Measurements from ENCODE around the gene PMP22. TPM values are rescaled to one million over a fixed set of nuclear protein-coding genes. Genes with fewer than 3 reads are reported as not detected.
"Not testable (repeated sequence)": the region's sequence is repeated elsewhere in the genome, so short reads cannot be mapped to it uniquely, and the experiment has no call there.

PMP22 gene
- total and polyA plus RNA-seq, 2 donors from 2014 or later = 37.0 to 73.6 TPM

- Histone ChIP-seq H3K4me1 (ENCODE audit: control insufficient read depth in 2 of 3, insufficient read depth in 2 of 3, low read depth in 1 of 3, low read length in 3 of 3) (no peaks in the 10 kb centered on the region), H3K9me3 (ENCODE audit: control insufficient read depth in 2 of 3, insufficient read depth in 1 of 3, low read length in 3 of 3) (no peaks in the 10 kb centered on the region), H3K36me3 (ENCODE audit: control insufficient read depth in 2 of 3, insufficient read depth in 3 of 3, low read length in 3 of 3) (no peaks in the 10 kb centered on the region), H3K9ac (ENCODE audit: low read length in 3 of 3) (no peak overlapping the region), H3K27me3 (ENCODE audit: control insufficient read depth, insufficient read depth, low read length) (no peaks in the 10 kb centered on the region), H3K27ac (ENCODE audit: low read depth in 2 of 2, low read length in 2 of 2) (no peak overlapping the region), H3K4me3 (ENCODE audit: low read length in 3 of 3) (no peak overlapping the region)
- DNase-seq = no peak
- TF ChIP-seq CTCF (IDR thresholded peaks at IDR 0.05; ENCODE audit: borderline replicate concordance, extremely low read depth, insufficient read depth) = no peak
- FAIRE-seq = no peak
- intact Hi-C loops (cut with DNase I) = no loop called here
Measured at GRCh38 chr17:15210247-15210646, 54.9 kb downstream of the PMP22 start.

- H3K27ac ChIP-seq (ENCODE audit: low read depth in 2 of 2, low read length in 2 of 2); H3K4me3 ChIP-seq (ENCODE audit: low read length in 3 of 3); H3K4me1 ChIP-seq (ENCODE audit: control insufficient read depth in 2 of 3, insufficient read depth in 2 of 3, low read depth in 1 of 3, low read length in 3 of 3); FAIRE-seq; H3K9ac ChIP-seq (ENCODE audit: low read length in 3 of 3); DNase-seq; intact Hi-C loops (cut with DNase I); H3K36me3 ChIP-seq (ENCODE audit: control insufficient read depth in 2 of 3, insufficient read depth in 3 of 3, low read length in 3 of 3); H3K27me3 ChIP-seq (ENCODE audit: control insufficient read depth, insufficient read depth, low read length): not testable (repeated sequence)
- H3K9me3 ChIP-seq (ENCODE audit: control insufficient read depth in 2 of 3, insufficient read depth in 1 of 3, low read length in 3 of 3) = peaks cover 0 to 22% (median 0%) of the 10 kb centered on the region in 3 donors
Measured at GRCh38 chr17:15203062-15203461, 62.1 kb downstream of the PMP22 start.

GRCh38 chr17:15200574-15200973, 64.6 kb downstream of the PMP22 start:
- DNase-seq; H3K4me1 ChIP-seq (ENCODE audit: control insufficient read depth in 2 of 3, insufficient read depth in 2 of 3, low read depth in 1 of 3, low read length in 3 of 3); H3K27me3 ChIP-seq (ENCODE audit: control insufficient read depth, insufficient read depth, low read length); H3K27ac ChIP-seq (ENCODE audit: low read depth in 2 of 2, low read length in 2 of 2); FAIRE-seq; H3K9ac ChIP-seq (ENCODE audit: low read length in 3 of 3); H3K36me3 ChIP-seq (ENCODE audit: control insufficient read depth in 2 of 3, insufficient read depth in 3 of 3, low read length in 3 of 3); H3K4me3 ChIP-seq (ENCODE audit: low read length in 3 of 3); intact Hi-C loops (cut with DNase I): not testable (repeated sequence)
- H3K9me3 ChIP-seq (ENCODE audit: control insufficient read depth in 2 of 3, insufficient read depth in 1 of 3, low read length in 3 of 3) = peaks cover 0 to 26% (median 0%) of the 10 kb centered on the region in 3 donors

- DNase-seq (no peak), FAIRE-seq (no peak)
- intact Hi-C loops (cut with DNase I) = no loop called here
- Histone ChIP-seq H3K4me1 (ENCODE audit: control insufficient read depth in 2 of 3, insufficient read depth in 2 of 3, low read depth in 1 of 3, low read length in 3 of 3) (no peaks in the 10 kb centered on the region), H3K27ac (ENCODE audit: low read depth in 2 of 2, low read length in 2 of 2) (no peak overlapping the region), H3K4me3 (ENCODE audit: low read length in 3 of 3) (no peak overlapping the region), H3K27me3 (ENCODE audit: control insufficient read depth, insufficient read depth, low read length) (no peaks in the 10 kb centered on the region), H3K9me3 (ENCODE audit: control insufficient read depth in 2 of 3, insufficient read depth in 1 of 3, low read length in 3 of 3) (peaks cover 0 to 26% (median 0%) of the 10 kb centered on the region in 3 donors), H3K9ac (ENCODE audit: low read length in 3 of 3) (no peak overlapping the region), H3K36me3 (ENCODE audit: control insufficient read depth in 2 of 3, insufficient read depth in 3 of 3, low read length in 3 of 3) (no peaks in the 10 kb centered on the region)
- TF ChIP-seq CTCF (IDR thresholded peaks at IDR 0.05; ENCODE audit: borderline replicate concordance, extremely low read depth, insufficient read depth) = no peak
Measured at GRCh38 chr17:15197229-15197628, 67.9 kb downstream of the PMP22 start.
